Sigmoid colon (tissue), 4 donors: ENCODE results near the gene MTNR1B.

Experiments used
- EP300 ChIP-seq, 4 donors: sonication (generic); formaldehyde crosslinking; IDR thresholded peaks; one replicate each; pipeline ENCODE4 v1.6.1; 2017; ENCODE audit warnings: antibody characterized with exemption in 4 of 4
- POLR2A ChIP-seq, 2 donors: fragments of 450-650 bp; IDR thresholded peaks; one replicate each; pipeline ENCODE4 v1.6.1; 2016; ENCODE audit warnings: antibody characterized with exemption in 2 of 2, mild to moderate bottlenecking in 2 of 2, moderate library complexity in 2 of 2
- POLR2AphosphoS5 ChIP-seq, 4 donors: sonication (generic); formaldehyde crosslinking; IDR thresholded peaks; one replicate each; pipeline ENCODE4 v1.6.1; 2017; ENCODE audit warnings: antibody characterized with exemption in 4 of 4
- TF ChIP-seq, protein P1 (sequence below), 4 experiments: fragments of 450-650 bp in 3 of 4; fragments of 200-600 bp in 1 of 4; IDR thresholded peaks; one replicate each; pipeline ENCODE4 v1.5.1; 2016 to 2019; ENCODE audit warnings: antibody characterized with exemption in 4 of 4, mild to moderate bottlenecking in 3 of 4, moderate library complexity in 2 of 4

DNA sequence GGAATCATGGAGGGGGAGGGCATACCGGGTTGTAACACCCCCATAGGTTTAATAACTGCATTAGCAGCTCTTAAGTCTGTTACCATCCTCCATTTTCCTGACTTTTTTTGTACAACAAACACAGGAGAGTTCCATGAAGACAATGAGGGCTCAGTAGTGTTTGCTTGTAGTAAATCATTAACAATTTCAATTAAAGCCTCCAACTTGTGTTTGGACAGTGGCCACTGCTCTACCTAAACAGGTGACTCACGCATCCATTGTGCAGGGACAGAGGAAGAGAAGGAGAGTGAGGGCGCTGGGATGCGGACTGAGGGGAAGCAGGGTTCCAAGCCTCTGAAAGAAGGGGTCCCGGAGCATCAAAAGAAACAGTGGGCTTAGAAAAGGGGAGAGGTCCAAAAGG lies 21.3 kb upstream of the MTNR1B start:
- TF ChIP-seq POLR2AphosphoS5 (IDR thresholded peaks at IDR 0.05), result no peak
- TF ChIP-seq, protein P1, sequence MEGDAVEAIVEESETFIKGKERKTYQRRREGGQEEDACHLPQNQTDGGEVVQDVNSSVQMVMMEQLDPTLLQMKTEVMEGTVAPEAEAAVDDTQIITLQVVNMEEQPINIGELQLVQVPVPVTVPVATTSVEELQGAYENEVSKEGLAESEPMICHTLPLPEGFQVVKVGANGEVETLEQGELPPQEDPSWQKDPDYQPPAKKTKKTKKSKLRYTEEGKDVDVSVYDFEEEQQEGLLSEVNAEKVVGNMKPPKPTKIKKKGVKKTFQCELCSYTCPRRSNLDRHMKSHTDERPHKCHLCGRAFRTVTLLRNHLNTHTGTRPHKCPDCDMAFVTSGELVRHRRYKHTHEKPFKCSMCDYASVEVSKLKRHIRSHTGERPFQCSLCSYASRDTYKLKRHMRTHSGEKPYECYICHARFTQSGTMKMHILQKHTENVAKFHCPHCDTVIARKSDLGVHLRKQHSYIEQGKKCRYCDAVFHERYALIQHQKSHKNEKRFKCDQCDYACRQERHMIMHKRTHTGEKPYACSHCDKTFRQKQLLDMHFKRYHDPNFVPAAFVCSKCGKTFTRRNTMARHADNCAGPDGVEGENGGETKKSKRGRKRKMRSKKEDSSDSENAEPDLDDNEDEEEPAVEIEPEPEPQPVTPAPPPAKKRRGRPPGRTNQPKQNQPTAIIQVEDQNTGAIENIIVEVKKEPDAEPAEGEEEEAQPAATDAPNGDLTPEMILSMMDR (IDR thresholded peaks at IDR 0.05), result no peak
- no peak for TF ChIP-seq POLR2A (IDR thresholded peaks at IDR 0.05)
- TF ChIP-seq EP300 (IDR thresholded peaks at IDR 0.05), result no peak
